ENCODE results near the gene ARSA.

ARSA gene

GRCh38 chr22:50607659-50608020 is 20.3 kb downstream of the ARSA start:
- no peak for TF ChIP-seq CTCF (IDR thresholded peaks at IDR 0.05; ENCODE audit: insufficient read depth, low read length, poor library complexity, severe bottlenecking)
- Histone ChIP-seq H3K36me3 (ENCODE audit: control insufficient read depth, insufficient read depth, low read length) (no peaks in the 10 kb centered on the region), H3K27me3 (replicated peaks; ENCODE audit: control insufficient read depth, insufficient read depth, low read length) (peaks cover 2% of the 10 kb centered on the region), H3K4me3 (replicated peaks; ENCODE audit: low read depth, low read length) (no peak overlapping the region)
- no peak for DNase-seq (ENCODE audit: extremely low read depth, insufficient read length)

GRCh38 chr22:50606946-50607658 is 20.9 kb downstream of the ARSA start:
- H3K27me3 ChIP-seq (replicated peaks; ENCODE audit: control insufficient read depth, insufficient read depth, low read length), result peaks cover 2% of the 10 kb centered on the region

GRCh38 chr22:50606165-50606945 is 21.6 kb downstream of the ARSA start:
- peaks cover 5% of the 10 kb centered on the region for H3K27me3 ChIP-seq (replicated peaks; ENCODE audit: control insufficient read depth, insufficient read depth, low read length)
- no peaks in the 10 kb centered on the region for H3K36me3 ChIP-seq (ENCODE audit: control insufficient read depth, insufficient read depth, low read length)
- DNase-seq (ENCODE audit: extremely low read depth, insufficient read length), result no peak
- no peak overlapping the region for H3K4me3 ChIP-seq (replicated peaks; ENCODE audit: low read depth, low read length)
- TF ChIP-seq CTCF (IDR thresholded peaks at IDR 0.05; ENCODE audit: insufficient read depth, low read length, poor library complexity, severe bottlenecking), result peak; percentile 24

More at GRCh38 chr22:50606946-50607658, 20.9 kb downstream of the ARSA start:
- no peak for TF ChIP-seq CTCF (IDR thresholded peaks at IDR 0.05; ENCODE audit: insufficient read depth, low read length, poor library complexity, severe bottlenecking)
- H3K4me3 ChIP-seq (replicated peaks; ENCODE audit: low read depth, low read length), result no peak overlapping the region
- no peak for DNase-seq (ENCODE audit: extremely low read depth, insufficient read length)
- H3K36me3 ChIP-seq (ENCODE audit: control insufficient read depth, insufficient read depth, low read length), result no peaks in the 10 kb centered on the region

- no peak for TF ChIP-seq CTCF (IDR thresholded peaks at IDR 0.05; ENCODE audit: insufficient read depth, low read length, poor library complexity, severe bottlenecking)
- peaks cover 5% of the 10 kb centered on the region for H3K27me3 ChIP-seq (replicated peaks; ENCODE audit: control insufficient read depth, insufficient read depth, low read length)
- no peak for DNase-seq (ENCODE audit: extremely low read depth, insufficient read length)
Observed at GRCh38 chr22:50605613-50606074, 22.3 kb downstream of the ARSA start.

GRCh38 chr22:50605002-50605612 is 22.8 kb downstream of the ARSA start:
- TF ChIP-seq CTCF (IDR thresholded peaks at IDR 0.05; ENCODE audit: insufficient read depth, low read length, poor library complexity, severe bottlenecking), result no peak
- no peak for DNase-seq (ENCODE audit: extremely low read depth, insufficient read length)
- Histone ChIP-seq H3K4me3 (replicated peaks; ENCODE audit: low read depth, low read length) (no peak overlapping the region), H3K27me3 (replicated peaks; ENCODE audit: control insufficient read depth, insufficient read depth, low read length) (peaks cover 5% of the 10 kb centered on the region), H3K36me3 (ENCODE audit: control insufficient read depth, insufficient read depth, low read length) (no peaks in the 10 kb centered on the region)

More at GRCh38 chr22:50605613-50606074, 22.3 kb downstream of the ARSA start:
- Histone ChIP-seq H3K36me3 (ENCODE audit: control insufficient read depth, insufficient read depth, low read length) (no peaks in the 10 kb centered on the region), H3K4me3 (replicated peaks; ENCODE audit: low read depth, low read length) (no peak overlapping the region)

All from GM06990 (cell line).